ENCODE data around the gene IDH3B. TPM values are rescaled to one million over a fixed set of nuclear protein-coding genes. Genes with fewer than 3 reads are reported as not detected.

The IDH3B gene
- total RNA-seq, 1 donor from 2014 or later, result 220 TPM

GRCh38 chr20:2700913-2701620, 37.1 kb upstream of the IDH3B start:
- intact Hi-C loops (cut with micrococcal nuclease), result no loop called here
- no peaks in the 10 kb centered on the region for H3K9me3 ChIP-seq (replicated peaks)
- H3K4me3 ChIP-seq, result no peak overlapping the region
- no peaks in the 10 kb centered on the region for H3K4me1 ChIP-seq
- H3K27ac ChIP-seq (replicated peaks), result no peak overlapping the region
- H3K27me3 ChIP-seq (ENCODE audit: low read depth), result peaks cover 9% of the 10 kb centered on the region
- TF ChIP-seq, protein P1, sequence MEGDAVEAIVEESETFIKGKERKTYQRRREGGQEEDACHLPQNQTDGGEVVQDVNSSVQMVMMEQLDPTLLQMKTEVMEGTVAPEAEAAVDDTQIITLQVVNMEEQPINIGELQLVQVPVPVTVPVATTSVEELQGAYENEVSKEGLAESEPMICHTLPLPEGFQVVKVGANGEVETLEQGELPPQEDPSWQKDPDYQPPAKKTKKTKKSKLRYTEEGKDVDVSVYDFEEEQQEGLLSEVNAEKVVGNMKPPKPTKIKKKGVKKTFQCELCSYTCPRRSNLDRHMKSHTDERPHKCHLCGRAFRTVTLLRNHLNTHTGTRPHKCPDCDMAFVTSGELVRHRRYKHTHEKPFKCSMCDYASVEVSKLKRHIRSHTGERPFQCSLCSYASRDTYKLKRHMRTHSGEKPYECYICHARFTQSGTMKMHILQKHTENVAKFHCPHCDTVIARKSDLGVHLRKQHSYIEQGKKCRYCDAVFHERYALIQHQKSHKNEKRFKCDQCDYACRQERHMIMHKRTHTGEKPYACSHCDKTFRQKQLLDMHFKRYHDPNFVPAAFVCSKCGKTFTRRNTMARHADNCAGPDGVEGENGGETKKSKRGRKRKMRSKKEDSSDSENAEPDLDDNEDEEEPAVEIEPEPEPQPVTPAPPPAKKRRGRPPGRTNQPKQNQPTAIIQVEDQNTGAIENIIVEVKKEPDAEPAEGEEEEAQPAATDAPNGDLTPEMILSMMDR (IDR thresholded peaks at IDR 0.05; ENCODE audit: borderline replicate concordance), result no peak
- H3K36me3 ChIP-seq, result no peaks in the 10 kb centered on the region
- DNase-seq, result no peak

- no peak for DNase-seq
- H3K4me3 ChIP-seq, result no peak overlapping the region
- TF ChIP-seq, protein P1 (IDR thresholded peaks at IDR 0.05; ENCODE audit: borderline replicate concordance), result no peak
- no peaks in the 10 kb centered on the region for H3K36me3 ChIP-seq
- H3K9me3 ChIP-seq (replicated peaks), result no peaks in the 10 kb centered on the region
- peaks cover 21% of the 10 kb centered on the region for H3K27me3 ChIP-seq (ENCODE audit: low read depth)
- intact Hi-C loops (cut with micrococcal nuclease), result no loop called here
- H3K4me1 ChIP-seq, result no peaks in the 10 kb centered on the region
- no peak overlapping the region for H3K27ac ChIP-seq (replicated peaks)
These were observed 35.9 kb upstream of the IDH3B start for GRCh38 chr20:2699775-2700413.

- no peak for DNase-seq
- TF ChIP-seq, protein P1 (IDR thresholded peaks at IDR 0.05; ENCODE audit: borderline replicate concordance), result no peak
- Histone ChIP-seq H3K4me1 (peaks cover 3% of the 10 kb centered on the region), H3K9me3 (replicated peaks) (no peaks in the 10 kb centered on the region), H3K27me3 (ENCODE audit: low read depth) (peaks cover 31% of the 10 kb centered on the region), H3K4me3 (no peak overlapping the region), H3K27ac (replicated peaks) (no peak overlapping the region), H3K36me3 (no peaks in the 10 kb centered on the region)
- intact Hi-C loops (cut with micrococcal nuclease), result no loop called here
These were observed 34.9 kb upstream of the IDH3B start for GRCh38 chr20:2698912-2699311.

DNA sequence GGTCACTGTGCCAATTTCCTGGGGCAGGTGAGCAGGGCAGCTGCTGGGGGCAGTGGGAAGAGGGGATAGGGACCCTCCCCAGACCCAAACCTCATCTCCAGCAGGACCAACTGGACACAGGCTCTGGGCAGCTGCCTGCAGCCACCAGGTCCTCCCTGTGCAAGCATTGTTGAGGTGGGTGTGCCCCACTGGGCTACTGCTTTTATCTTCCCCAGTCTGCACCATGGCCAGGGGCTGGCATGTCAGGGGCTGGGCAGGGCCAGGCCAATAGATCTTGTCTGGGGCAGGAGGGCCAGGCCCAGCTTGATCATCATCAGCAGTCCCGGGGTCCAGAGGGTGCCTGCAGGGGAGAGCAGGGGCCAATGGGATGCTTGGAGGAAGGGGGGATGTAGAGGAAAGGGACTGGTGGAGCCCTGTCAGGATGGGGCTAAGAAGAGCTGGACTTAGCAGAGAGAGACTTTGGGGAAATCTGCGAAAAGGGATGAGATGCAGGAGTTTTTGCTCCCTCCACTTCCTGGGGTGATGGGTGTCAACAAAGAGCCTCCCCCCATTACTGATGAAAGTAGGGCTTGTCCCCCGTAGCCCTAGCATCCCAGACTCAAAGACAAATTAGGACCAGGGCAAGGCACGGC, 34.3 kb upstream of the IDH3B start:
- Histone ChIP-seq H3K9me3 (replicated peaks) (no peaks in the 10 kb centered on the region), H3K4me3 (no peak overlapping the region), H3K27ac (replicated peaks) (no peak overlapping the region), H3K36me3 (no peaks in the 10 kb centered on the region), H3K27me3 (ENCODE audit: low read depth) (peaks cover 37% of the 10 kb centered on the region), H3K4me1 (peaks cover 9% of the 10 kb centered on the region)
- TF ChIP-seq, protein P1 (IDR thresholded peaks at IDR 0.05; ENCODE audit: borderline replicate concordance), result no peak
- no peak for DNase-seq
- intact Hi-C loops (cut with micrococcal nuclease), result no loop called here

DNA sequence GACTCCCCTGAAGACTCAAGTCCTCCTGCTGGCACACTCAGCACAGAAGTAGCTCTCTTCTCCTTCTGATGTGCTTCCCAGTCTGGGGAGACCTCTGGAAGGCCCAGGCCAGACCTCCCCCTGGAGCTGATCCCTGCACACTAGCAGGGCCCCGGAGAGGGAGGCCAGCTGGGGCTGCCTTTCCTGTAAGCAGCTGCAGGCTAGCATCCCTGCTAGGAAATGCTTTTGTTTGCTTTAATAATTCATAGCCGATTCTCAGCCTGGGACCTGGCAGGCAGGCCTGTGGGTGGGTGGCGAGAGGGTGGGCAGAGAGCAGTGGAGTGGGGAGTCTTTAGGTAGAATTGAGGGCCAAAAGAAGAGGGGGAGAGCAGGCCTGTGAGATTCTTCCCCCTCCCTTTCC, 33.8 kb upstream of the IDH3B start:
- Histone ChIP-seq H3K9me3 (replicated peaks) (no peaks in the 10 kb centered on the region), H3K27me3 (ENCODE audit: low read depth) (peaks cover 38% of the 10 kb centered on the region), H3K4me3 (no peak overlapping the region), H3K4me1 (peaks cover 10% of the 10 kb centered on the region), H3K36me3 (no peaks in the 10 kb centered on the region), H3K27ac (replicated peaks) (no peak overlapping the region)
- TF ChIP-seq, protein P1 (IDR thresholded peaks at IDR 0.05; ENCODE audit: borderline replicate concordance), result no peak
- no peak for DNase-seq
- intact Hi-C loops (cut with micrococcal nuclease), result no loop called here
